GM21390 (cell line): ENCODE measurements around the gene DTNA.
"Not testable (repeated sequence)": the region's sequence is repeated elsewhere in the genome, so short reads cannot be mapped to it uniquely, and the experiment has no call there.

Experiments
- ATAC-seq: cut with Tn5 transposase; IDR thresholded peaks from one replicate; pipeline ENCODE4 v1.9.1; 2021; ENCODE audit not compliant: unreplicated experiment

DTNA gene

GRCh38 chr18:34723143-34723542 lies 13.0 kb downstream of the DTNA start:
- ATAC-seq = no peak

DNA sequence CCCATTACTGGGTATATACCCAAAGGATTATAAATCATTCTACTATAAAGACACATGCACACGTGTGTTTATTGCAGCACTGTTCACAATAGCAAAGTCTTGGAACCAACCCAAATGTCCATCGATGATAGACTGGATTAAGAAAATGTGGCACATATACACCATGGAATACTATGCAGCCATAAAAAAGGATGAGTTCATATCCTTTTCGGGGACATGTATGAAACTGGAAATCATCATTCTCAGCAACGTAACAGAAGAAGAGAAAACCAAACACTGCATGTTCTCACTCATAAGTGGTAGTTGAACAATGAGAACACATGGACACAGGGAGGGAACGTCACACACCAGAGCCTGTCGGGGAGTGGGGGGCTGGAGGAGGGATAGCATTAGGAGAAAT lies 15.6 kb downstream of the DTNA start:
- not testable (repeated sequence) for ATAC-seq

DNA sequence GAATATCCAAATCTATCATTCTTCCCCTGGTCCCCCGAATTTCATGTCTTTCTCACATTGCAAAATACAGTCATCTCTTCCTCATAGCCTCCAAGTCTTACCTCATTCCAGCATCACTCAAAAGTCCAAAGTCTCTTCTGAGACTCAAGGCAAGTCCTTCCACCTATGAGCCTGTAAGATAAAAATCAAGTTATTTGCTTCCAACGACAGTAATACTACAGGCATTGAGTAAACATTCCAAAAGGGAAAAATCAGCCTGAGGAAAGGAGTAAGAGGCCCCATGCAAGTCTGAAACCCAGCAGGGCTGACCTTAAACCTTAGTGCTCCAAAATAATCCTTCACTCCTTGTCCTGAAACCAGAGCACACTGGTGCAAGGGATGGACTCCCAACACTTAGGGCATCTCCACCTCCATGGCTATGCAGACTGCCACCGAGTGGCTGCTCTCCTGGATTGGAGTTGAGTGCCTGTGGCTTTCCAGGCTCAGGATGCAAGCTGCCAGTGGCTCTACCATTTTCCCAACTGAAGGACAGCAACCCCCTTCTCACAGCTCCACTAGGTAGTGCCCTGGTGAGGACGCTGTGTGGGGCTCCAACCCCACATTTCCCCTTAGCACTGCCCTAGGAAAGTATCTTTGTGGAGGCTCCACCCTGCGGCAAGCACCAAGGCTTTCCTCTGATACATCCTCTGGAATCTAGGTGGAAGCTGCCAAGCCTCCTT lies 16.3 kb downstream of the DTNA start:
- ATAC-seq = no peak

DNA sequence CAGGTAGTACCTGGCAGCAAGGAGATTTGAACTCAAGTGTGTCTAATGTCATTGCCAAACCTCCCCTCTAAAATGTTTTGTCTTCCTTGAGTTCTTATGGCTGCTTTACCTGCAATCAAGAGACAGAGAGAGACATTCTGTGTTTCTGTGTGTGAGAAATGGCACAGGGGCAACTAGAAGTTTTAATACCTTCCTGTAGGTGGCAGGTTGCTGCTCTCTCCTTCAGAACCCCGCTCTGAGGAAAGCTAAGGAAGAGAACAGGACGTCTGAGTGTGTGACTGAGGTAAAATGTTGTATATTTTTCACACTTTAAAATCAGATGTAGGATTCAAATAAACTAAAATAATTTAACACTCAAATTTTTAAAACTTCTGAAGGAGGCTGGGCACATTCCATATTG lies 19.2 kb downstream of the DTNA start:
- ATAC-seq = no peak

DNA sequence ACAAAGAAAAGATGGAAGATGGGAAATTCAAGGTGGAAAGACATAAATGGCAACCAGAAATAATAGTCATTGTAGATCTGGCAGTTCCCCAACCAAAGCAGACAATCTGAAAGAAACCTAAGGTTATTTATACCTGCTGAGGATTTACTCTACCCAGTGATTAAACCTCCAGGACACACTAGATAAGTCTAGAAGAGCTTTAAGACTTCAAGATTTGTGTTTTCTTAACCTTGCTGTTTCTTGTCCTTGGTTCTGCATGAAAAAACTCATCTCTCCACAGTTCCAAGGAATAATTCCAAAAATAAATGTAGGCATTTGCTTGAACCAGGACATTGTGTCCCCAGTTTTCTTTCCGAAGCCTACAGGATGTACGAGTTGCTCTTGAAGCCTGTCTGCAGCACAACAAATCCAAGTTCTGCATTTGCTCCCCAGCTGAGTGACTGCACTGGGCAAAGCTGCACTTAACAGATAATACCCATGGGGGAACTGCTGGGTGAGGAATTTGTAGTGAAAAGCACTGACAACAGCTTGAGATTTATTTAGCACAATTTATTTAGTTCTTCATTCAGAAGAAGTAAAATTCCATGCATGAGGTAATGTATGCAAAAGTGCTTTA lies 19.8 kb downstream of the DTNA start:
- no peak for ATAC-seq

GRCh38 chr18:34730774-34731173 lies 20.7 kb downstream of the DTNA start:
- no peak for ATAC-seq

- no peak for ATAC-seq
These were observed 24.0 kb downstream of the DTNA start for GRCh38 chr18:34734056-34734455.

DNA sequence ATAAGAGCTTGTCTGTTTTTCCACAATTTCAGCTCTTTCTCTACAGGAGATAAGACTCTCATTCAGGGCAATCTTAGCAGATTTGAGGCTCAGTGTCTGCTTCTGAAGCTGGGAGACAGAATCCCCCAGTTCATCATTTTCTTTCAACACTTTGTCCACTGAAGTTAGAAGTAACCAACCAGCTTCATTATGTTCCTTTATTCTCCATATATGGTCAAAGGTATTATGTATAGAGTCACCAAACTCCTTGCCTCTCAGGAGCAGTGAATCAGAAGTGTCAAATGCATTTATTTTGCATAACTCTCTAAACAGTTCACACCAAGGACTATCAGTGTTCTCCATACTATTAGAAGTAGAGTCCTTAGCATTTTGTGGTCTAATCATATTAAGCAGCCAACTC lies 24.4 kb downstream of the DTNA start:
- not testable (repeated sequence) for ATAC-seq

GRCh38 chr18:34738175-34738894 lies 28.2 kb downstream of the DTNA start:
- ATAC-seq = no peak

DNA sequence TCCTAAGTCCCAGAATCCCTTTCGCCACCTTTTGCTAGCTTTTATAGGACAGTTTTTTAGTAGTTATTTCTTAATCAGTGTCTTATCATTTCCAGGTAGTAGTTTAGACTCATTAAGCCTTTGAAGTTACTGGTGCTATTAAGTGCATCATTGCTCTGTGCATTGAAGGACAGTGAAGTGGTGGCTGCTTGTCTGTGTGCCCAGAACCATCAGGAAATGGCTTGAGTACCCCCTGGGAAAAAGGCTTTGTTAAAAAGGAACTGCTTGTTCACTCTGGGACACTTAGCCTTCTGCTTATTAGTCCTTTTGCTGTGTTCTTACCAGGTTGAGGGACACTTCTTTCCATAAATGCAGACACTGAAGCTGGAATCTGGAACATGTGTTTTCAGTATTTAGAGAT lies 30.0 kb downstream of the DTNA start:
- no peak for ATAC-seq

DNA sequence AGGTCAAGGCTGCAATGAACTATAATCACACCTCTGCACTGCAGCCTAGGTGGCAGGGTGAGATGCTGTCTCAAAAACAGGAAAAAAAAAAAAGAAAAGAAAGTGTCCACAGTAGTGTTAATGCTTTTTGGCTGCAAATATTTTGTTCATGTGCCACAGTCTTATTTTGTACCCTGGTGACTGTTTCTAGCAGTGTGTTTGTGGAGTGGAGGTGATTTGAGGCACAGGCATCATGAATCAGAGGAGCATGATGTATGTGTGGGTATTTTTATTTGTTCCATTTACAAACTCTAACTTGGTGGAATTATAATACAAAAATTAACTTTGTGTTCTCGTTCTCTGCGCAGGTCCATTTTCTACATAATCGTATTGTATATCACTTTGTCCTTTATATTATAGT lies 30.6 kb downstream of the DTNA start:
- no peak for ATAC-seq

- no peak for ATAC-seq
These were observed 31.3 kb downstream of the DTNA start for GRCh38 chr18:34741401-34741800.

- no peak for ATAC-seq
These were observed 32.8 kb downstream of the DTNA start for GRCh38 chr18:34742891-34743341.

- ATAC-seq = no peak
These were observed 34.5 kb downstream of the DTNA start for GRCh38 chr18:34744569-34744968.

GRCh38 chr18:34746614-34747013 lies 36.5 kb downstream of the DTNA start:
- no peak for ATAC-seq

- ATAC-seq = no peak
These were observed 39.6 kb downstream of the DTNA start for GRCh38 chr18:34749721-34750120.

- no peak for ATAC-seq
These were observed 42.0 kb downstream of the DTNA start for GRCh38 chr18:34752056-34752455.

DNA sequence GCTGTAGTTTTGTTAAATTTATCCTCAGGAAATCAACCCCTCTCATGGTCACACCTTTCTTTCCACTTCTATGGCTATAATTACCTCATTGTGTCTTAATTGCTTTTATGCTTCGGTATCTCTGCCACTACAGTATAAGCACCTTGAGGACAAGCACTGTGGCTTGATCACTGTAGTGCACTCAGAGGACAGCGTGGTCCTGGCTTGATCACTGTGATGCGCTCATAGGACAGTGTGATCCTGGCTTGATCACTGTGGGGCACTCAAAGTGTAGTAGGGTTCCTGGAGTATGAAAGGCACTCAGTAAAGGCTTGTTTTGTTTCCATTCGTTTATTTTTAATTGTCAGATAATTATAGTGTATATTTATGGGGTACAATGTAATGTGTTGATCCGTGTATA lies 44.2 kb downstream of the DTNA start:
- ATAC-seq = no peak

GRCh38 chr18:34757666-34758065 lies 47.6 kb downstream of the DTNA start:
- ATAC-seq = no peak

GRCh38 chr18:34758378-34758948 lies 48.4 kb downstream of the DTNA start:
- ATAC-seq = no peak

- no peak for ATAC-seq
These were observed 50.3 kb downstream of the DTNA start for GRCh38 chr18:34760444-34760843.

DNA sequence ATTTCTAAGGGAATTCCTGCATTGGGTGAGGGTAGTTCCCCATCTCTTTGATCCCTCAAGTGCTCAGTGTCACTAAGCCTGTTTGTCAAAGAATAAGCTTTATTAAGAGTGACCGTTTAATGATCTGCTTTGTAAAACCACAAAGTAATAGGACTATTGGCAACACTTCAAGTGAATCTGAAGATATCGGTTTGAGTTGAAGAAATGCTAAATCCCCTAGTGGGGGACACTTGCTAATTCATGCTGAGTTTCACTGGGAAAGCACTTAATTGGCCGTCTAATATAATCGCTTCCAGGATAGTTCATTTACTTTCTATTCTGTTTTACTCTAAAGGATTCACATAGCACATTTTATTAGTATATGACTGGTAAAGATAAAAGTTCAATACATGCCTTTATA lies 54.4 kb downstream of the DTNA start:
- ATAC-seq = no peak
